A549 (cell line): ENCODE data around the gene SETDB1. TPM values are rescaled to one million over a fixed set of nuclear protein-coding genes. Genes with fewer than 3 reads are reported as not detected.

Experiments
- ATAC-seq, 2 experiments: fragments of 200-7000 bp in 1 of 2; fragments of >200 bp in 1 of 2; cut with Nextera tagmentation in 1 of 2; cut with Tn5 transposase in 1 of 2; 3 replicates each; pipeline versions ENCODE4 v1.8.0 to v1.9.1; 2018 to 2020; ENCODE audit warnings: mild to moderate bottlenecking in 1 of 2, moderate library complexity in 1 of 2
- CTCF ChIA-PET: fragments of 300-600 bp; sonication (Branson Sonifier 250); formaldehyde crosslinking; extraction: SDS; loops from one replicate; lab custom pipeline; 2021; ENCODE audit warnings: antibody characterized with exemption, inconsistent platforms; lab: Yijun Ruan, JAX
- POLR2A ChIA-PET: fragments of 350-600 bp; formaldehyde crosslinking; extraction: SDS; loops from one replicate; lab custom pipeline; 2021; ENCODE audit warnings: antibody characterized with exemption, inconsistent platforms; lab: Yijun Ruan, JAX
- DNase-seq, 2 experiments: peaks; one replicate each; pipeline versions ENCODE4 v3.0.0 to v3.0.0-alpha.2; 2011 to 2016; ENCODE audit warnings: low read depth in 1 of 2, low spot score in 1 of 2
- FAIRE-seq: peaks from 2 replicates; lab custom pipeline; 2011; peaks lifted over from hg19 to GRCh38; lab: Jason Lieb, UNC
- H3K27ac ChIP-seq, 2 experiments: fragments of >200 bp; sonication (Bioruptor Twin); formaldehyde crosslinking; 3 replicates each; pipeline ENCODE4 v1.5.1; 2016 to 2017
- H3K4me1 ChIP-seq: fragments of >200 bp; sonication (Bioruptor Twin); formaldehyde crosslinking; 3 replicates; pipeline ENCODE4 v1.6.1; 2016
- H3K4me2 ChIP-seq: fragments of >200 bp; sonication (Bioruptor Twin); formaldehyde crosslinking; 3 replicates; pipeline ENCODE4 v1.6.1; 2016
- H3K4me3 ChIP-seq: fragments of >200 bp; sonication (Bioruptor Twin); formaldehyde crosslinking; 3 replicates; pipeline ENCODE4 v1.5.1; 2016
- H3K9me3 ChIP-seq: fragments of >200 bp; sonication (Bioruptor Twin); formaldehyde crosslinking; 3 replicates; pipeline ENCODE4 v1.6.1; 2016
- CBX8 ChIP-seq: fragments of 200-600 bp; sonication (generic); IDR thresholded peaks from 2 replicates; pipeline ENCODE4 v1.6.1; 2016
- CEBPB ChIP-seq, 2 experiments: fragments of >200 bp in 1 of 2; sonication (Bioruptor Twin) in 1 of 2; formaldehyde crosslinking in 1 of 2; IDR thresholded peaks; 2 replicates each; pipeline ENCODE4 v1.6.1; 2012 to 2016
- EP300 ChIP-seq, 2 experiments: fragments of >200 bp; sonication (Bioruptor Twin); formaldehyde crosslinking; IDR thresholded peaks; 2 replicates in 1 of 2; 3 replicates in 1 of 2; pipeline ENCODE4 v1.6.1; 2016 to 2017
- FOSB ChIP-seq: fragments of 250-450 bp; sonication (Bioruptor Pico); IDR thresholded peaks from 2 replicates; pipeline ENCODE4 v1.5.0; 2020; ENCODE audit warnings: mild to moderate bottlenecking, moderate library complexity
- FOSL2 ChIP-seq, 2 experiments: fragments of 450-650 bp in 1 of 2; fragments of >200 bp in 1 of 2; sonication (Bioruptor Twin) in 1 of 2; formaldehyde crosslinking; IDR thresholded peaks; 2 replicates each; pipeline versions ENCODE4 v1.5.0 to v1.6.1; 2016 to 2020; ENCODE audit warnings: mild to moderate bottlenecking in 1 of 2, moderate library complexity in 1 of 2
- KDM1A ChIP-seq: fragments of 200-600 bp; sonication (generic); IDR thresholded peaks from 2 replicates; pipeline ENCODE4 v1.6.1; 2016; ENCODE audit warnings: low read depth, mild to moderate bottlenecking
- MAFK ChIP-seq: fragments of 450-650 bp; IDR thresholded peaks from 2 replicates; pipeline ENCODE4 v1.6.1; 2014; ENCODE audit not compliant: partially characterized antibody
- MAZ ChIP-seq: fragments of 150-350 bp; IDR thresholded peaks from 2 replicates; pipeline ENCODE4 v1.6.1; 2014; ENCODE audit warnings: antibody characterized with exemption, low read depth, low read length, borderline replicate concordance
- NFE2L2 ChIP-seq: fragments of 150-350 bp; conservative IDR thresholded peaks from 2 replicates; pipeline ENCODE4 v1.6.1; 2014; ENCODE audit warnings: low read length
- NR3C1 ChIP-seq: fragments of >200 bp; sonication (Bioruptor Twin); formaldehyde crosslinking; IDR thresholded peaks from 3 replicates; pipeline ENCODE4 v1.6.1; 2017
- RARB ChIP-seq: fragments of 250-450 bp; sonication (Bioruptor Pico); IDR thresholded peaks from 2 replicates; pipeline ENCODE4 v1.8.0; 2021; ENCODE audit warnings: mild to moderate bottlenecking, moderate library complexity
- SMC3 ChIP-seq: fragments of >200 bp; sonication (Bioruptor Twin); formaldehyde crosslinking; IDR thresholded peaks from 3 replicates; pipeline ENCODE4 v1.6.1; 2018; ENCODE audit warnings: inconsistent platforms
- WGBS: methylation state at CpG from one replicate; pipeline ENCODE4 v1.1.6; 2017; ENCODE audit errors: missing lambda C conversion rate; 5-methylcytosine and 5-hydroxymethylcytosine counted together
- polyA plus RNA-seq, 4 experiments: library from polyadenylated mRNA; depleted of rRNA in 3 of 4; stranded (reverse); fragments of >200 nt; fragmentation: RNase III in 1 of 4; extraction: RNeasy Plus Mini Kit Qiagen cat#74134 plus additional on column Dnase treatment in 1 of 4; gene quantifications; 2 replicates in 3 of 4; 3 replicates in 1 of 4; pipeline ENCODE4 v1.2.3, GENCODE V29; 2011 to 2017
- TF ChIP-seq, protein P1 (sequence below): IDR thresholded peaks from 2 replicates; pipeline ENCODE4 v1.6.1; 2012
- TF ChIP-seq, protein P2 (sequence below): fragments of 450-650 bp; IDR thresholded peaks from 2 replicates; pipeline ENCODE4 v1.6.1; 2014; ENCODE audit warnings: antibody characterized with exemption
- TF ChIP-seq, protein P3 (sequence below): fragments of 200-600 bp; sonication (generic); IDR thresholded peaks from 2 replicates; pipeline ENCODE4 v1.6.1; 2016; ENCODE audit warnings: antibody characterized with exemption, mild to moderate bottlenecking, moderate library complexity
- TF ChIP-seq, protein P4 (sequence below): fragments of >200 bp; sonication (Bioruptor Twin); formaldehyde crosslinking; IDR thresholded peaks from 2 replicates; pipeline ENCODE4 v1.6.1; 2016
- TF ChIP-seq, protein P5 (sequence below): IDR thresholded peaks from 2 replicates; pipeline ENCODE4 v1.6.1; 2012

SETDB1 gene
- polyA plus RNA-seq, 2 of the 4 experiments (the other 2 are of a cell fraction): 25.1 to 56.9 TPM

DNA sequence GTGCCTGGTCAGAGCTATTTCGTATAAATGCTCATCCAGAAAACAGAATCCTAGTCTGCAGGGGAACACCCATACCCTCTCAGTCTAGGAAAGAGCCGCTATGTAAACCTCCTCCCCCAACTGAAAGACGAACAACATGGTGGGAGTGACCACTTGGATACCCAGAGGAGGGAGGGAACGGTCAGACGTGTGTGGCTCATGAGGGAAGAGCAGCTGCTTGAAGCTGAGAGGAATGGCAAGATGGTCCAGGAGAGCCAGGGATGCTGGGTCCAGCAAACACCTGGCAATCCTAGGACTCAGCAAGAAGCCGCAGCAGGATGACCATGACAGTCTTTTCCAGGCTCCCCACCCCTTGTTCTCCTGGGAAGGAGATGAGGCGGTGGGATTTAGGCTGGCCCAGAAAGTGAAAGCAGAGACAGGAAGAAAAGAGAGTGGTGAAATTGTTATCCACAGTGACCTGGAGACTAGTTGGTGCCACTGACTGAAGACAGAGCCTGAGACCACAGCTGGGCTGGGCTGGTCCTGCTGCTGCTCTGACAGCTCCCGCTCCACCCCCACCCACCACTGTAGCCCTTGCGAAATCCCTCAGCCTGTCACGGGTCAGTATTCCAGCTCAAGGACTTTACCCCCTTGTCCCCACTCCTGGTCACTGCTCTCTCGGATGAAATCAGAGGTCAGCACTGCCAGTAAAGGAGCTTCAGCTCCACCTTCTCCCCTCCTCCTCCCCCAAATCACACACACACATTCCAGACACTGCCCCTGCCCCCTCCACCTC is 44.8 kb downstream of the SETDB1 start:
- 49% methylated on average over 11 of the region's 11 CpGs for WGBS
- TF ChIP-seq, protein P1, sequence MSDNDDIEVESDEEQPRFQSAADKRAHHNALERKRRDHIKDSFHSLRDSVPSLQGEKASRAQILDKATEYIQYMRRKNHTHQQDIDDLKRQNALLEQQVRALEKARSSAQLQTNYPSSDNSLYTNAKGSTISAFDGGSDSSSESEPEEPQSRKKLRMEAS: no peak
- peak; percentile 71 to 93; a peak in 3 of 4 replicates for TF ChIP-seq CEBPB (IDR thresholded peaks at IDR 0.05)
- peak in 1 of 2 experiments; percentile 17; a peak in 3 of 6 replicates for ATAC-seq
- Histone ChIP-seq H3K4me1 (peaks cover 49% of the 10 kb centered on the region), H3K9me3 (no peaks in the 10 kb centered on the region), H3K27ac (peak overlapping the region; percentile 98 to 100), H3K4me2 (peak overlapping the region; percentile 95), H3K4me3 (peak overlapping the region; percentile 90)
- no peak for DNase-seq
- POLR2A ChIA-PET: no interaction called here
- CTCF ChIA-PET: interaction anchor here (1.1 to 2.6 kb wide), 5 partner anchors 9 to 157 kb away, joined by 3 to 12 read pairs (median 11); partner anchors contain the start of gene MINDY1
- no peak for FAIRE-seq

DNA sequence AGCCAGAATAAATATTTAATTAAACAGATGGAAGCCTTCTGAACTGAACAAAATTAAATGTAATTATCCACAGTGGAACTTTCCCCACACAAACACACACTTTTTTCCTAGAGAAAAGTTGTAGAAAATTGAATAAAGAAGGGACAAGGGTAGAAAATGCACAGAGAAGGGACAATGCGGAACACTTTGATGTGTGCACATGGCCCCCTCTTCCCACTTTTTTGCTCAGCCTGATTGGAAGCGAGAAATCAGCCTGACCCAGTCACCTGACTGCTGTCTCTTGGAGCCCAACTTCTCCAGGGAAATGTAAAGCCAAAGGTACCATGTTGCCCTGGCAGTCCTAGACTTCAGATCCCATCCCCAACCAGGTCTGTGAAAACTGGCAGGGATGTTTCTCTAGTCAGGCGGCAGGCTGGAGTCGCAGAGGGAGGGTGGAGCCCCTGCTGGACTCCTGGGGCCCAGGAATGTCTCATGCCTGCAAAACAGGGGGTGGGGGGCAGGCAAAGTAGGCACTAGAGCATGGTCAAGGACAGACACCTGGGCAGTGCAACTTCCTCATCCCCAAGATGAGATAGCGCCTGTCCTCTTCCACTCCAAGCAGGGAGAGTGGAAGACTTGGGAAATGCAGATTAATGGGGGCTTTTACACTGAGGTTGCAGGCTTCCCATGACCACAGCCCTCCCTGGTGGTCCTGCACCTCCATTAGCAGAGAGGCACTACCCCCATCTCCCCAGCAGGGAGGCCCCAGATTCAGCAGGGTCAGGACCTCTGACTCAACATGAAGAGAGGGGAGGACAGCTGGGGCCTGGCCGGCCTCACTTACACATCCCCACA is 45.6 kb downstream of the SETDB1 start:
- DNase-seq: no peak
- 46% methylated on average over 6 of the region's 6 CpGs for WGBS
- FAIRE-seq: no peak
- CTCF ChIA-PET: interaction anchor here (0.6 to 26.8 kb wide), 7 partner anchors 9 to 307 kb away, joined by 3 to 586 read pairs (median 11); partner anchors contain the start of gene MINDY1
- Histone ChIP-seq H3K4me1 (peaks cover 57% of the 10 kb centered on the region), H3K4me2 (peak overlapping the region; percentile 95), H3K27ac (peak overlapping the region; percentile 98 to 100), H3K9me3 (no peaks in the 10 kb centered on the region), H3K4me3 (peak overlapping the region; percentile 90)
- TF ChIP-seq, protein P1: peak; percentile 44; the same call in 1 of the 2 replicates
- TF ChIP-seq KDM1A: no peak
- TF ChIP-seq, protein P2, sequence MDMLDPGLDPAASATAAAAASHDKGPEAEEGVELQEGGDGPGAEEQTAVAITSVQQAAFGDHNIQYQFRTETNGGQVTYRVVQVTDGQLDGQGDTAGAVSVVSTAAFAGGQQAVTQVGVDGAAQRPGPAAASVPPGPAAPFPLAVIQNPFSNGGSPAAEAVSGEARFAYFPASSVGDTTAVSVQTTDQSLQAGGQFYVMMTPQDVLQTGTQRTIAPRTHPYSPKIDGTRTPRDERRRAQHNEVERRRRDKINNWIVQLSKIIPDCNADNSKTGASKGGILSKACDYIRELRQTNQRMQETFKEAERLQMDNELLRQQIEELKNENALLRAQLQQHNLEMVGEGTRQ: peak; percentile 36
- peak in 1 of 2 experiments; percentile 29; a peak in 3 of 6 replicates for ATAC-seq
- POLR2A ChIA-PET: no interaction called here

DNA sequence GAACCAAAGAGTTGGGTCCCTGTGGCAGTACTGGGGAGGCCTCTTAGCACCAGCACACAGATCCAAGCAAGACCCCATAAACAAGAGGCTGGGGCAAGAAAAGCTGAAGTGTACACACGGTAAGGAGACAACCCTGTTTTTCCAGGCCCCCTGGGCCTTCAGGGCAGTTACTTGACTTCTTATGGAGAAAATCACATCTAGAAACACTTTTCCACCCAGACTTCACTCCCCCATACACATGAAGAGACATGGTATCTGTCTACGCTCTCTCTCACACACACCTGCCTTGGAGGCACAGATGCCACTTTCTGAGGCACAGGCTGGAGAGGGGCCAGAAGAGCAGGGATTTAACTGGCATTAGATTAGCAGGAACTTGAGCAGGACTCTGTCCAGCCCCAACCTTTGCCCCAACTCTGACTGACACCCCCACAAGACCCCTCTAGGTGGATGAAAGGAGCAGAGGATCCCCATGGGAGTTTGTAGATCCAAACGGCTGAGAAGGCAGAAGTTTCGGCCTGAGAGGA is 46.3 kb downstream of the SETDB1 start:
- Histone ChIP-seq H3K4me3 (peak overlapping the region; percentile 90), H3K4me1 (peaks cover 62% of the 10 kb centered on the region), H3K4me2 (peak overlapping the region; percentile 95), H3K27ac (peak overlapping the region; percentile 98 to 100), H3K9me3 (no peaks in the 10 kb centered on the region)
- ChIA-PET CTCF (interaction anchor here (0.6 to 26.8 kb wide), 2 partner anchors 23 to 307 kb away, joined by 3 to 586 read pairs; partner anchors contain the start of gene MINDY1), POLR2A (no interaction called here)
- no peak for TF ChIP-seq NR3C1
- no peak for TF ChIP-seq RARB (CRISPR knock-in tag)
- TF ChIP-seq NFE2L2: no peak
- TF ChIP-seq SMC3: no peak
- TF ChIP-seq FOSB (CRISPR knock-in tag): no peak
- no peak for TF ChIP-seq CBX8
- TF ChIP-seq, protein P3, sequence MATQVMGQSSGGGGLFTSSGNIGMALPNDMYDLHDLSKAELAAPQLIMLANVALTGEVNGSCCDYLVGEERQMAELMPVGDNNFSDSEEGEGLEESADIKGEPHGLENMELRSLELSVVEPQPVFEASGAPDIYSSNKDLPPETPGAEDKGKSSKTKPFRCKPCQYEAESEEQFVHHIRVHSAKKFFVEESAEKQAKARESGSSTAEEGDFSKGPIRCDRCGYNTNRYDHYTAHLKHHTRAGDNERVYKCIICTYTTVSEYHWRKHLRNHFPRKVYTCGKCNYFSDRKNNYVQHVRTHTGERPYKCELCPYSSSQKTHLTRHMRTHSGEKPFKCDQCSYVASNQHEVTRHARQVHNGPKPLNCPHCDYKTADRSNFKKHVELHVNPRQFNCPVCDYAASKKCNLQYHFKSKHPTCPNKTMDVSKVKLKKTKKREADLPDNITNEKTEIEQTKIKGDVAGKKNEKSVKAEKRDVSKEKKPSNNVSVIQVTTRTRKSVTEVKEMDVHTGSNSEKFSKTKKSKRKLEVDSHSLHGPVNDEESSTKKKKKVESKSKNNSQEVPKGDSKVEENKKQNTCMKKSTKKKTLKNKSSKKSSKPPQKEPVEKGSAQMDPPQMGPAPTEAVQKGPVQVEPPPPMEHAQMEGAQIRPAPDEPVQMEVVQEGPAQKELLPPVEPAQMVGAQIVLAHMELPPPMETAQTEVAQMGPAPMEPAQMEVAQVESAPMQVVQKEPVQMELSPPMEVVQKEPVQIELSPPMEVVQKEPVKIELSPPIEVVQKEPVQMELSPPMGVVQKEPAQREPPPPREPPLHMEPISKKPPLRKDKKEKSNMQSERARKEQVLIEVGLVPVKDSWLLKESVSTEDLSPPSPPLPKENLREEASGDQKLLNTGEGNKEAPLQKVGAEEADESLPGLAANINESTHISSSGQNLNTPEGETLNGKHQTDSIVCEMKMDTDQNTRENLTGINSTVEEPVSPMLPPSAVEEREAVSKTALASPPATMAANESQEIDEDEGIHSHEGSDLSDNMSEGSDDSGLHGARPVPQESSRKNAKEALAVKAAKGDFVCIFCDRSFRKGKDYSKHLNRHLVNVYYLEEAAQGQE: no peak
- TF ChIP-seq EP300 (IDR thresholded peaks at IDR 0.05): no peak
- no peak for TF ChIP-seq FOSL2 (IDR thresholded peaks at IDR 0.05)
- no peak for TF ChIP-seq FOSL2 (CRISPR knock-in tag; IDR thresholded peaks at IDR 0.05)
- TF ChIP-seq, protein P4, sequence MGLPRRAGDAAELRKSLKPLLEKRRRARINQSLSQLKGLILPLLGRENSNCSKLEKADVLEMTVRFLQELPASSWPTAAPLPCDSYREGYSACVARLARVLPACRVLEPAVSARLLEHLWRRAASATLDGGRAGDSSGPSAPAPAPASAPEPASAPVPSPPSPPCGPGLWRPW: no peak
- no peak for TF ChIP-seq MAZ
- TF ChIP-seq, protein P5, sequence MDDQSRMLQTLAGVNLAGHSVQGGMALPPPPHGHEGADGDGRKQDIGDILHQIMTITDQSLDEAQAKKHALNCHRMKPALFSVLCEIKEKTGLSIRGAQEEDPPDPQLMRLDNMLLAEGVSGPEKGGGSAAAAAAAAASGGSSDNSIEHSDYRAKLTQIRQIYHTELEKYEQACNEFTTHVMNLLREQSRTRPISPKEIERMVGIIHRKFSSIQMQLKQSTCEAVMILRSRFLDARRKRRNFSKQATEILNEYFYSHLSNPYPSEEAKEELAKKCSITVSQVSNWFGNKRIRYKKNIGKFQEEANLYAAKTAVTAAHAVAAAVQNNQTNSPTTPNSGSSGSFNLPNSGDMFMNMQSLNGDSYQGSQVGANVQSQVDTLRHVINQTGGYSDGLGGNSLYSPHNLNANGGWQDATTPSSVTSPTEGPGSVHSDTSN: no peak
- TF ChIP-seq MAFK: no peak
- ATAC-seq (no peak), FAIRE-seq (no peak), DNase-seq (no peak)
- WGBS: 57% methylated on average over 4 of the region's 4 CpGs
